HG03432 (cell line): ENCODE measurements around the gene YPEL4.

ENCODE experiments used
- ATAC-seq: cut with Tn5 transposase; IDR thresholded peaks from one replicate; pipeline ENCODE4 v1.9.1; 2021; ENCODE audit warnings: mild to moderate bottlenecking, moderate library complexity; ENCODE audit not compliant: unreplicated experiment

The YPEL4 gene

GRCh38 chr11:57651408-57651807, 1.7 kb upstream of the YPEL4 start:
- no peak for ATAC-seq

- no peak for ATAC-seq
Observed at GRCh38 chr11:57650739-57651090, 1.0 kb upstream of the YPEL4 start.

GRCh38 chr11:57648801-57649735, 644 bp downstream of the YPEL4 start:
- ATAC-seq, result no peak

GRCh38 chr11:57647960-57648800, 1.5 kb downstream of the YPEL4 start:
- no peak for ATAC-seq

GRCh38 chr11:57647372-57647771, 2.3 kb downstream of the YPEL4 start:
- ATAC-seq, result no peak

- no peak for ATAC-seq
Observed at GRCh38 chr11:57646799-57647303, 2.9 kb downstream of the YPEL4 start.

GRCh38 chr11:57646194-57646798, 3.4 kb downstream of the YPEL4 start:
- ATAC-seq, result peak; percentile 22

- no peak for ATAC-seq
Observed at GRCh38 chr11:57645689-57646085, 4.0 kb downstream of the YPEL4 start.

- peak; percentile 56 for ATAC-seq
Observed at GRCh38 chr11:57644748-57645688, 4.7 kb downstream of the YPEL4 start.

- no peak for ATAC-seq
Observed at GRCh38 chr11:57643802-57644201, 5.9 kb downstream of the YPEL4 start.

GRCh38 chr11:57641011-57641807, 8.5 kb downstream of the YPEL4 start:
- no peak for ATAC-seq

GRCh38 chr11:57640068-57640800, 9.5 kb downstream of the YPEL4 start:
- no peak for ATAC-seq

GRCh38 chr11:57639321-57640067, 10.2 kb downstream of the YPEL4 start:
- ATAC-seq, result no peak

- no peak for ATAC-seq
Observed at GRCh38 chr11:57638811-57639320, 10.8 kb downstream of the YPEL4 start.

GRCh38 chr11:57638005-57638781, 11.5 kb downstream of the YPEL4 start:
- ATAC-seq, result peak; percentile 65

- ATAC-seq, result no peak
Observed at GRCh38 chr11:57637626-57638004, 12.1 kb downstream of the YPEL4 start.

- no peak for ATAC-seq
Observed at GRCh38 chr11:57635246-57635645, 14.5 kb downstream of the YPEL4 start.
